PC-9 (cell line): ENCODE data around the gene ZMYM4. TPM values are rescaled to one million over a fixed set of nuclear protein-coding genes. Genes with fewer than 3 reads are reported as not detected.

Source experiments
- BruUV-seq: library from RNA; stranded (reverse); fragments of 400-500 nt; replicated peaks from 2 replicates; lab custom pipeline; 2021; lab: Mats Ljungman, UMichigan
- CTCF ChIA-PET: fragments of 300-600 bp; sonication (Branson Sonifier 250); formaldehyde crosslinking; loops from one replicate; lab custom pipeline; 2022; ENCODE audit warnings: antibody characterized with exemption; lab: Charles Lee
- POLR2A ChIA-PET: fragments of 300-600 bp; sonication (Branson Sonifier 250); formaldehyde crosslinking; loops from one replicate; lab custom pipeline; 2022; ENCODE audit warnings: antibody characterized with exemption; ENCODE audit not compliant: unreplicated experiment; lab: Charles Lee
- DNase-seq, 2 experiments: peaks; one replicate each; pipeline versions ENCODE4 v3.0.0 to v3.0.0-alpha.2; 2015 to 2022; ENCODE audit warnings: mixed read lengths in 1 of 2
- H2AFZ ChIP-seq: fragments of 200-600 bp; sonication (generic); 2 replicates; pipeline ENCODE4 v1.8.1; 2017; ENCODE audit warnings: antibody characterized with exemption
- H3F3A ChIP-seq: fragments of 200-600 bp; sonication (generic); 2 replicates; pipeline ENCODE4 v1.8.1; 2017; ENCODE audit warnings: antibody characterized with exemption, mild to moderate bottlenecking, low read depth; ENCODE audit not compliant: insufficient read depth
- H3K27ac ChIP-seq: fragments of 200-600 bp; sonication (generic); 2 replicates; pipeline ENCODE4 v1.6.1; 2016; ENCODE audit warnings: mixed run types
- H3K27me3 ChIP-seq: fragments of 200-600 bp; sonication (generic); 2 replicates; pipeline ENCODE4 v1.6.1; 2016; ENCODE audit warnings: low read depth, mixed run types; ENCODE audit not compliant: insufficient read depth
- H3K36me3 ChIP-seq: fragments of 200-600 bp; sonication (generic); 2 replicates; pipeline ENCODE4 v1.6.1; 2016; ENCODE audit warnings: low read depth, mixed run types
- H3K4me1 ChIP-seq: fragments of 200-600 bp; sonication (generic); replicated peaks from 2 replicates; pipeline ENCODE4 v1.6.1; 2016; ENCODE audit warnings: mixed run types; ENCODE audit not compliant: insufficient read depth
- H3K4me2 ChIP-seq: fragments of 200-600 bp; sonication (generic); 2 replicates; pipeline ENCODE4 v1.6.1; 2017; ENCODE audit warnings: mixed run types
- H3K4me3 ChIP-seq: fragments of 200-600 bp; sonication (generic); 2 replicates; pipeline ENCODE4 v1.6.1; 2016; ENCODE audit warnings: mixed run types
- H3K79me2 ChIP-seq: fragments of 200-600 bp; sonication (generic); 2 replicates; pipeline ENCODE4 v1.6.1; 2017; ENCODE audit warnings: low read depth, mixed run types
- H3K9me2 ChIP-seq: fragments of 200-600 bp; sonication (generic); 2 replicates; pipeline ENCODE4 v1.8.1; 2017; ENCODE audit warnings: mild to moderate bottlenecking; ENCODE audit not compliant: insufficient read depth
- H3K9me3 ChIP-seq: fragments of 200-600 bp; sonication (generic); 2 replicates; pipeline ENCODE4 v1.8.1; 2016; ENCODE audit warnings: low read depth; ENCODE audit not compliant: insufficient read depth
- H4K20me1 ChIP-seq: fragments of 200-600 bp; sonication (generic); 2 replicates; pipeline ENCODE4 v1.8.1; 2017; ENCODE audit not compliant: insufficient read depth
- EZH2 ChIP-seq: fragments of 200-600 bp; sonication (generic); IDR thresholded peaks from 2 replicates; pipeline ENCODE4 v1.8.0; 2017; ENCODE audit warnings: antibody characterized with exemption, low read depth
- intact Hi-C: fragments of 100-400 bp; cut with micrococcal nuclease; formaldehyde crosslinking; loops from one replicate; pipeline ENCODE4 v1.10.0; 2022; ENCODE audit not compliant: unreplicated experiment
- total RNA-seq: library from RNA; stranded (reverse); gene quantifications from 2 replicates; pipeline ENCODE4 v1.2.3, GENCODE V29; 2021
- TF ChIP-seq, protein P1 (sequence below): fragments of 200-600 bp; sonication (generic); conservative IDR thresholded peaks from 2 replicates; pipeline ENCODE4 v1.6.1; 2017; ENCODE audit warnings: mixed run types, antibody characterized with exemption, mild to moderate bottlenecking, moderate library complexity

The ZMYM4 gene
- total RNA-seq, 1 experiment from 2014 or later: 84.4 TPM

DNA sequence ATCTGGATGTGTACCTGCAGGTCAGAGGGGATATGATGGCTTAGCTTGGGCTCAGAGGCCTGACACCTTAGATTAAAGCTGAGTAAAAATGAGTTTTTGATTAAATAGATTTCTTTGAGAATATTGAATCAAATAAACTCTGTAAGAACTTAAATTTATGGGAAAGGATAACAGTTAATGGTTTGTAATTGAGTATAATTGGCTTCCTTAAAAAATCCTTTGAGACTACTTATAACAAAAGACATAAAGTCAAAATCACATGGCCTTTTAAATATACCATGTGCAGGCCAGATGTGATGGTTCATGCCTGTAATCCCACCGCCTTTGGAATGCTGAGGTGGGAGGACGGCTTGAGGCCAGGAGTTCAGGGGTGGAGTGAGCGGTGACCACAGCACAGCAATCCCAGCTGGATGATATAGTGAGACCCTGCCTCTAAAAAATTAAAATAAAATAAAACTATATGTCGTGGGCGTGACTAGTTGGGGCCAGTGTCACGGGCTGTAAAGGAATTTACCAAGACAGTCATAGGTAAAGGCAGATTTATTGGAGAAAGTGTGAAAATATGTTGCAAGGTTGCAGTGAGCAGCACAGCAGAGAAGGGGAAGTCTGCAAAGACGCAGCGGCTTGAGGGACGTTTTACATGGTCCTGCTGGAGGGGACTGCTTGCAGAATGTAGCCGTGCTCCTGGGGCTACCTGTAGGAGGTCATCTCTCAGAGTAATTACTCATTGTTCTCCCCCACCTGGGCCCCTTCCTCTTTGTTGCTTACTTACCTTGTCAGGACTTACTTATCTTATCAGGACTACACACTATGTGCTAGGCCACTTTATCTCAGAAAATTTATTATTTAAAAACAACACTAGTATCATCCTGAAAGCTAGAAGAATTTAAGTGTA lies 122.3 kb downstream of the ZMYM4 start:
- Histone ChIP-seq H3K4me2 (no peak overlapping the region), H3K36me3 (peaks cover 21% of the 10 kb centered on the region), H2AFZ (no peak overlapping the region), H3K9me2 (no peaks in the 10 kb centered on the region), H3K4me1 (no peaks in the 10 kb centered on the region), H3K79me2 (no peaks in the 10 kb centered on the region), H4K20me1 (no peaks in the 10 kb centered on the region; the same call in 1 of the 2 replicates), H3K9me3 (no peaks in the 10 kb centered on the region), H3K4me3 (no peak overlapping the region), H3K27ac (no peak overlapping the region), H3F3A (no peaks in the 10 kb centered on the region; the same call in 1 of the 2 replicates), H3K27me3 (no peaks in the 10 kb centered on the region)
- POLR2A ChIA-PET: no interaction called here
- intact Hi-C loops: loop anchor here (10.0 kb wide), 1 partner anchor 186 kb away; no protein-coding TSS in a partner anchor
- no peak for DNase-seq
- CTCF ChIA-PET: no interaction called here
- TF ChIP-seq, protein P1, sequence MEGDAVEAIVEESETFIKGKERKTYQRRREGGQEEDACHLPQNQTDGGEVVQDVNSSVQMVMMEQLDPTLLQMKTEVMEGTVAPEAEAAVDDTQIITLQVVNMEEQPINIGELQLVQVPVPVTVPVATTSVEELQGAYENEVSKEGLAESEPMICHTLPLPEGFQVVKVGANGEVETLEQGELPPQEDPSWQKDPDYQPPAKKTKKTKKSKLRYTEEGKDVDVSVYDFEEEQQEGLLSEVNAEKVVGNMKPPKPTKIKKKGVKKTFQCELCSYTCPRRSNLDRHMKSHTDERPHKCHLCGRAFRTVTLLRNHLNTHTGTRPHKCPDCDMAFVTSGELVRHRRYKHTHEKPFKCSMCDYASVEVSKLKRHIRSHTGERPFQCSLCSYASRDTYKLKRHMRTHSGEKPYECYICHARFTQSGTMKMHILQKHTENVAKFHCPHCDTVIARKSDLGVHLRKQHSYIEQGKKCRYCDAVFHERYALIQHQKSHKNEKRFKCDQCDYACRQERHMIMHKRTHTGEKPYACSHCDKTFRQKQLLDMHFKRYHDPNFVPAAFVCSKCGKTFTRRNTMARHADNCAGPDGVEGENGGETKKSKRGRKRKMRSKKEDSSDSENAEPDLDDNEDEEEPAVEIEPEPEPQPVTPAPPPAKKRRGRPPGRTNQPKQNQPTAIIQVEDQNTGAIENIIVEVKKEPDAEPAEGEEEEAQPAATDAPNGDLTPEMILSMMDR: no peak
- no peak for TF ChIP-seq EZH2
- BruUV-seq: no TSS peak

DNA sequence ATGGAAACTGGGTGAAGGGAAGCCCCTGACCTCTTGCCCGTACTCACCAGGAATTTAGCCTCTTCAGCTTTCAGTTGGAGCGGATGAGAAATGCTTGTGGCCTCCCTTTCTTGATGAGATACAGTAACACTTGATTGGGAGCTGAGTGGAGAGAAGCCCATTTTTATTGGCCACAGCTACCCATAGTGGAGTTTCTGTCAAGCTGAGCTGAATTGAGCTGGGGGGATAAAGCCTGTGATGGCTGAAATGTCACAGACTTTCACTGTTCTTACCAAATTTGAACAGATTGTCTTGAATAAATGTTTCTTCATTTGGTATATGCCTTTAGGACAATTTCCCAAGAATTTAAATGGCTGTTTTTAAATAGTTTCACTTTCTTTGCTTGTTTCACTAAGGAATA lies 125.9 kb downstream of the ZMYM4 start:
- no peak for DNase-seq
- Histone ChIP-seq H3K79me2 (no peaks in the 10 kb centered on the region), H3K9me2 (no peaks in the 10 kb centered on the region), H3K27ac (no peak overlapping the region), H3K4me1 (no peaks in the 10 kb centered on the region), H3K4me3 (no peak overlapping the region), H3F3A (no peaks in the 10 kb centered on the region; the same call in 1 of the 2 replicates), H3K36me3 (peaks cover 36% of the 10 kb centered on the region; the same call in 1 of the 2 replicates), H3K4me2 (no peak overlapping the region), H4K20me1 (peaks cover 2% of the 10 kb centered on the region; the same call in 1 of the 2 replicates), H2AFZ (no peak overlapping the region), H3K27me3 (no peaks in the 10 kb centered on the region), H3K9me3 (no peaks in the 10 kb centered on the region)
- ChIA-PET POLR2A (interaction anchor here (0.5 kb wide), 1 partner anchor 710 kb away, joined by 3 read pairs; no protein-coding TSS in a partner anchor), CTCF (no interaction called here)
- TF ChIP-seq, protein P1: no peak
- TF ChIP-seq EZH2: no peak
- intact Hi-C loops: loop anchor here (10.0 kb wide), 1 partner anchor 190 kb away; no protein-coding TSS in a partner anchor
- BruUV-seq: no TSS peak

DNA sequence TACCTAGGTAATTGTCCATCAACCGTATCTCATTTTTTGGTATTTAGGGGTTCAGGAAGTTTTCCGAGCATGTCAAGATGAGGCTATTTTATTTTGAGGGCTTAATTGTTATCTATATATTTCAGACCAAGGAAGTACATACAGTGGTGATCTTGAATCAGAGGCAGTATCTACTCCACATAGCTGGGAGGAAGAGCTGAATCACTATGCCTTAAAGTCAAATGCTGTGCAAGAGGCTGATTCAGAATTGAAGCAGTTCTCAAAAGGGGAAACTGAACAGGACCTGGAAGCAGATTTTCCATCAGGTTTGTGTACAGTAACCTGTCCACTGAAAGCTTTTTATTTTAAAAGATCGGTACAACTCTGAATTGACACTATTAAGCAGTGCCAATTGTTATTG lies 130.2 kb downstream of the ZMYM4 start:
- no peak for DNase-seq
- Histone ChIP-seq H3K4me2 (no peak overlapping the region), H3K36me3 (peaks cover 50% of the 10 kb centered on the region), H3K9me3 (no peaks in the 10 kb centered on the region), H3K9me2 (no peaks in the 10 kb centered on the region), H3K27me3 (no peaks in the 10 kb centered on the region), H4K20me1 (peaks cover 2% of the 10 kb centered on the region; the same call in 1 of the 2 replicates), H3F3A (no peaks in the 10 kb centered on the region; the same call in 1 of the 2 replicates), H3K4me3 (no peak overlapping the region), H3K4me1 (no peaks in the 10 kb centered on the region), H3K79me2 (no peaks in the 10 kb centered on the region), H2AFZ (no peak overlapping the region), H3K27ac (no peak overlapping the region)
- ChIA-PET CTCF (no interaction called here), POLR2A (no interaction called here)
- intact Hi-C loops: loop anchor here (10.0 kb wide), 1 partner anchor 194 kb away; no protein-coding TSS in a partner anchor
- TF ChIP-seq EZH2: no peak
- TF ChIP-seq, protein P1: no peak
- BruUV-seq: no TSS peak
